Endothelial cell (in vitro differentiated cells): ENCODE results near the gene TSC22D2. TPM values are rescaled to one million over a fixed set of nuclear protein-coding genes. Genes with fewer than 3 reads are reported as not detected.

Source experiments
- DNase-seq: peaks from one replicate; pipeline ENCODE4 v3.0.0; 2021; ENCODE audit warnings: low spot score
- H3K27ac Mint-ChIP-seq: one replicate; pipeline ENCODE4 v1.8.0; 2021; ENCODE audit warnings: mixed read lengths, inconsistent platforms; ENCODE audit not compliant: unreplicated experiment
- H3K27me3 Mint-ChIP-seq: one replicate; pipeline ENCODE4 v1.8.0; 2021; ENCODE audit warnings: mild to moderate bottlenecking, moderate library complexity, mixed read lengths, inconsistent platforms; ENCODE audit not compliant: unreplicated experiment
- H3K36me3 Mint-ChIP-seq: one replicate; pipeline ENCODE4 v1.8.0; 2021; ENCODE audit warnings: mild to moderate bottlenecking, low read depth, mixed read lengths, inconsistent platforms; ENCODE audit not compliant: unreplicated experiment
- H3K4me1 Mint-ChIP-seq: one replicate; pipeline ENCODE4 v1.8.0; 2021; ENCODE audit warnings: mild to moderate bottlenecking, mixed read lengths, inconsistent platforms; ENCODE audit not compliant: unreplicated experiment
- H3K4me3 Mint-ChIP-seq: one replicate; pipeline ENCODE4 v1.8.0; 2021; ENCODE audit warnings: mild to moderate bottlenecking, mixed read lengths, inconsistent platforms; ENCODE audit not compliant: unreplicated experiment
- H3K9me3 Mint-ChIP-seq: one replicate; pipeline ENCODE4 v1.8.0; 2021; ENCODE audit warnings: mixed read lengths, inconsistent platforms; ENCODE audit not compliant: unreplicated experiment
- total RNA-seq: library from RNA; stranded (reverse); fragmentation: NEBNext Ultra II Directional; extraction: Animal tissue kit (Norgen Biotek cat#: 25700); gene quantifications from one replicate; pipeline ENCODE4 v1.2.1, GENCODE V29; 2021; ENCODE audit not compliant: unreplicated experiment
- TF ChIP-seq, protein P1 (sequence below): fragments of 200-600 bp; sonication (generic); IDR thresholded peaks from one replicate; pipeline ENCODE4 v1.5.0; 2021; ENCODE audit warnings: antibody characterized with exemption; ENCODE audit not compliant: unreplicated experiment

The TSC22D2 gene
- total RNA-seq, 1 donor from 2014 or later = 38.8 TPM

DNA sequence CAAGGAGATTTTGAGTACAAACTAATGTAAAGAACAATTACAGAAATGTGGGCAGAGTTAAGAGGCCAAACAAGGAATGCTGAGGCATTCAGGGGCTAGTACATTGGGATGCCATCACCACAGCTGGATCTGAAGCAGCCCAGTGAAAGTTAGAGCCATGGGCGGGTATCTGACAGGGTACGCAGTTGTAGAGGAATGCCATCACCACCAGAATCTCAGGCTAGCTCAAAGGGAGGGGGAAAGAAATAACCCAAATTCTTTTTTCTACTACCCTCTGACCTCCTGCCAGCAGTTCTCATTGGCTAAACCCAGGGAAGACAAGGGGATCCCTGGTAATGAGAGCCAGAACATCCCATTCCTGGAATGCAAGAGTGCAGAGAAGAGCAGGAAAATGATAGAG lies 9.0 kb upstream of the TSC22D2 start:
- Mint-ChIP-seq H3K36me3 (no peaks in the 10 kb centered on the region), H3K9me3 (no peaks in the 10 kb centered on the region), H3K4me3 (no peak overlapping the region), H3K27ac (no peak overlapping the region), H3K4me1 (no peaks in the 10 kb centered on the region), H3K27me3 (no peaks in the 10 kb centered on the region)
- TF ChIP-seq, protein P1, sequence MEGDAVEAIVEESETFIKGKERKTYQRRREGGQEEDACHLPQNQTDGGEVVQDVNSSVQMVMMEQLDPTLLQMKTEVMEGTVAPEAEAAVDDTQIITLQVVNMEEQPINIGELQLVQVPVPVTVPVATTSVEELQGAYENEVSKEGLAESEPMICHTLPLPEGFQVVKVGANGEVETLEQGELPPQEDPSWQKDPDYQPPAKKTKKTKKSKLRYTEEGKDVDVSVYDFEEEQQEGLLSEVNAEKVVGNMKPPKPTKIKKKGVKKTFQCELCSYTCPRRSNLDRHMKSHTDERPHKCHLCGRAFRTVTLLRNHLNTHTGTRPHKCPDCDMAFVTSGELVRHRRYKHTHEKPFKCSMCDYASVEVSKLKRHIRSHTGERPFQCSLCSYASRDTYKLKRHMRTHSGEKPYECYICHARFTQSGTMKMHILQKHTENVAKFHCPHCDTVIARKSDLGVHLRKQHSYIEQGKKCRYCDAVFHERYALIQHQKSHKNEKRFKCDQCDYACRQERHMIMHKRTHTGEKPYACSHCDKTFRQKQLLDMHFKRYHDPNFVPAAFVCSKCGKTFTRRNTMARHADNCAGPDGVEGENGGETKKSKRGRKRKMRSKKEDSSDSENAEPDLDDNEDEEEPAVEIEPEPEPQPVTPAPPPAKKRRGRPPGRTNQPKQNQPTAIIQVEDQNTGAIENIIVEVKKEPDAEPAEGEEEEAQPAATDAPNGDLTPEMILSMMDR = no peak
- no peak for DNase-seq

DNA sequence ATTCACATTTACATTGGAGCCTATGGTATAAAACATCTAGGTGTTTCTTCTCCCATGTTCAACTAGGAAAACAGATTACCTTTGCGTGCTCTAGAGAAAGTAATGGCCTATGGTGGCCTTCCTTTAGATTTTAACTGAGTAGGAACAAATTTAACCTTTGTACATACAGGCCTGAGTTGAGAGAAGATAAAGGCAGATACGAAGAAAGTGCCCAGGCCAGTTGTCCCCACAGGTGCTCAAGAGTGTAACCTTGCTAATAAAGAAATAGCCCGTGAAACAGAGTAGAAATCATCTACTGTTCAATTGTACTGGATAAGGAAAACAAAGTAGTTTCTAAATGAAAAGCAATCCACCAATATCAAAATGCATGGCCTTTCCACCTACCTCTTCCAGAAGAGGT lies 6.8 kb upstream of the TSC22D2 start:
- Mint-ChIP-seq H3K4me3 (no peak overlapping the region), H3K9me3 (no peaks in the 10 kb centered on the region), H3K27ac (no peak overlapping the region), H3K36me3 (no peaks in the 10 kb centered on the region), H3K27me3 (no peaks in the 10 kb centered on the region), H3K4me1 (no peaks in the 10 kb centered on the region)
- TF ChIP-seq, protein P1 = no peak
- no peak for DNase-seq

DNA sequence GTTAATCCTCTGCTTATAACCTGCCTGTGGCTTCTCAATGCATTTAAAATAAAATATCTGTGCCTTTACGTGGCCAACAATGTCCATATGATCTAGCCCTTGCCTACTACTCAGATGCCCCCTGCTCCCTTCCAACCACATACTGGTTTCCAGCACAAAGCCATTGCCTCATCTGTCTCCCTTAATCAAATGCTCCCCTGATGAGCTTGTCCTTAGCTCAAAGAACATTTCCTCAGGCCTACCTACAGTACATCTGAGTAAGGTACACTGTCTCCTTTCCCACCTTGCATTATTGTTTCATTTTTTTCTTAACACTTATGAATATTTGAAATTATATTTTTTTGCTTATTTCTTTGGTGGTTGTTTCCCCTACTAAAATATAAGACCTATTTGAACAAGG lies 5.9 kb upstream of the TSC22D2 start:
- no peaks in the 10 kb centered on the region for H3K27me3 Mint-ChIP-seq
- TF ChIP-seq, protein P1 = no peak
- peaks cover 6% of the 10 kb centered on the region for H3K4me1 Mint-ChIP-seq
- H3K36me3 Mint-ChIP-seq = no peaks in the 10 kb centered on the region
- no peaks in the 10 kb centered on the region for H3K9me3 Mint-ChIP-seq
- H3K27ac Mint-ChIP-seq = no peak overlapping the region
- no peak for DNase-seq
- H3K4me3 Mint-ChIP-seq = no peak overlapping the region

DNA sequence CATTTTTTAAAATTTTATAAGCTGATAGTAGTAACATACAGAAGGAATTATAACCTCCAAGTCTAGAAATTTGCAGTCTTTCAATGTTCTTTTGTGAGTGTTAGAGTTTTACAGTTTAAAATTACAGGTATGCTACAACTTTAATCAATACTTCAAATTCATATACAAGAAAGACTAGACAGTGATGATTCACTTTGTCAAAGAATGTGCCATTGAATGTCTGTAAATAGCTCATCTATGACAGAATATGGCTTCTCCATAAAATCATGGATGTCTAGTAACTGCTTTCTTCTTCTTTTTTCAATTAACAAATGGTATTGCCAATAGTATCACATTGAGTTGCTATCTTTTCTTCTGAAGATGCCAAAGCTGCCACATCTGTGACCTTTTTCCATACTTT lies 4.1 kb upstream of the TSC22D2 start:
- H3K4me1 Mint-ChIP-seq = peaks cover 11% of the 10 kb centered on the region
- H3K4me3 Mint-ChIP-seq = no peak overlapping the region
- peaks cover 4% of the 10 kb centered on the region for H3K27me3 Mint-ChIP-seq
- DNase-seq = no peak
- H3K27ac Mint-ChIP-seq = no peak overlapping the region
- TF ChIP-seq, protein P1 = no peak
- H3K36me3 Mint-ChIP-seq = peaks cover 3% of the 10 kb centered on the region
- no peaks in the 10 kb centered on the region for H3K9me3 Mint-ChIP-seq

DNA sequence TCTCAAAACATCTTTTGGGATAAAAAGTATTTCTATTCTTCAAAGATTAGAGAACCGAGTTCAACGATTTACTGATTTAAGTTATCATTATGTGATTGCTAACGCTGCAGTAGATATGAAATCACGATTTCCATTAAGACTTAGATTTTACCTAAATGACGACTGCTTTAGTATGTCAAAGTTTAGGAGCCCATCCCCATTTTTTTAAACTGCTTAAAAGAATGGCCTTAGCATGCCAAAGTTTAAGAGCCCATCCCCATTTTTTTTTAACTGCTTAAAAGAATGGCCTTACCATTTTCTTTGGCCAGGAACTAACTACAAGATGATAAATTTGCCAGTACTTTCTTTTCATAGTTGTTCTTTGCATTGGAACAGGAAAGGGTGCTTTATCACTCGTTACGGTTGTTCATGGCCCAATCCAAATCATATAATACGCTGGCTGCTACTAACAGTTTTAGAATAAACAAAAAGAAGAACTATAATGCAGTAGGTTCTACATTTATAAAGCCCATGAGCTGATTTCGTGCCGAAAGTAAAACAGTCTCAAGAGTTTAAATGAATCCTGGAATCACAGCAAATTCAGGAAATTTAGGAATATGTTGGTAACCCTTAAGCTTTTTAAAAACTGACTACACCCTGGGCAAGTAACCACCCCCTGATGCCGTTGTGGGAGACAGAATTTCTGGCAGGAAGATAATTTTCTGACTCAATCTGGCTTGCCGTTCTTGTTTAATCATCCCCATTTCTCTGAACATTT lies 869 bp upstream of the TSC22D2 start:
- Mint-ChIP-seq H3K27me3 (peaks cover 11% of the 10 kb centered on the region), H3K27ac (peak overlapping the region; percentile 99), H3K4me1 (peaks cover 11% of the 10 kb centered on the region), H3K4me3 (peak overlapping the region; percentile 94), H3K36me3 (peaks cover 6% of the 10 kb centered on the region), H3K9me3 (no peaks in the 10 kb centered on the region)
- no peak for DNase-seq
- TF ChIP-seq, protein P1 = no peak
